Measurements from ENCODE around the gene CPM.
"Not testable (repeated sequence)": the region's sequence is repeated elsewhere in the genome, so short reads cannot be mapped to it uniquely, and the experiment has no call there.

Gene CPM

DNA sequence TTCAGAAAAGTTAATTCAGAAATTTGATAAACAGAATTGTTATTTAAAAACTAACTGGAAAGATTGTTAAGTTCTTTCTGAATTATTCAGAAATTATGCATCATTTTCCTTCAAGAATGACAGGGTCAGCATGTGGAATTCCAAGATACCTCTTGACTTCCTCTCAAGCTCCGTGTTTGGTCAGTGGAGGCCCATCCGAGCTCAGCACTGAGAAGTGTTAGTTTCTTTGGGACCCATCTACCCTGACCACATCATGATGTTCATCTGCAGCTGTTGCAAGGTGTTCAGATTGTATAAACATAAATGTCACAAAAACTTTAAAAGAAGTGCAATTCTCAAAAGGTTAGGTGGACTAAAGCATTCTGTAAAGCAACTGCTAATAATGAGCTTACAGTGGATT lies 91.3 kb downstream of the CPM start:
- no peaks in the 10 kb centered on the region for H3K79me2 ChIP-seq (ENCODE audit: insufficient read depth, low read length)
- H3K4me2 ChIP-seq (ENCODE audit: low read depth, low read length, poor library complexity, severe bottlenecking) = no peak overlapping the region
- no peak overlapping the region for H2AFZ ChIP-seq (ENCODE audit: low read length)
- H3K27me3 ChIP-seq (ENCODE audit: insufficient read depth, low read length, poor library complexity, severe bottlenecking) = no peaks in the 10 kb centered on the region
- H4K20me1 ChIP-seq (ENCODE audit: insufficient read depth, low read length, poor library complexity, severe bottlenecking) = no peaks in the 10 kb centered on the region
- no peaks in the 10 kb centered on the region; the same call in 1 of the 2 replicates for H3F3A ChIP-seq (ENCODE audit: low read depth)
- no peak overlapping the region for H3K4me3 ChIP-seq (ENCODE audit: low read length, poor library complexity, severe bottlenecking)
- H3K9ac ChIP-seq (ENCODE audit: low read depth, low read length, poor library complexity, severe bottlenecking) = no peak overlapping the region
- H3K4me1 ChIP-seq (ENCODE audit: insufficient read depth, low read length, poor library complexity, severe bottlenecking) = no peaks in the 10 kb centered on the region
- no peaks in the 10 kb centered on the region for H3K9me3 ChIP-seq (ENCODE audit: insufficient read depth, low read depth, low read length)
- TF ChIP-seq, protein P1, sequence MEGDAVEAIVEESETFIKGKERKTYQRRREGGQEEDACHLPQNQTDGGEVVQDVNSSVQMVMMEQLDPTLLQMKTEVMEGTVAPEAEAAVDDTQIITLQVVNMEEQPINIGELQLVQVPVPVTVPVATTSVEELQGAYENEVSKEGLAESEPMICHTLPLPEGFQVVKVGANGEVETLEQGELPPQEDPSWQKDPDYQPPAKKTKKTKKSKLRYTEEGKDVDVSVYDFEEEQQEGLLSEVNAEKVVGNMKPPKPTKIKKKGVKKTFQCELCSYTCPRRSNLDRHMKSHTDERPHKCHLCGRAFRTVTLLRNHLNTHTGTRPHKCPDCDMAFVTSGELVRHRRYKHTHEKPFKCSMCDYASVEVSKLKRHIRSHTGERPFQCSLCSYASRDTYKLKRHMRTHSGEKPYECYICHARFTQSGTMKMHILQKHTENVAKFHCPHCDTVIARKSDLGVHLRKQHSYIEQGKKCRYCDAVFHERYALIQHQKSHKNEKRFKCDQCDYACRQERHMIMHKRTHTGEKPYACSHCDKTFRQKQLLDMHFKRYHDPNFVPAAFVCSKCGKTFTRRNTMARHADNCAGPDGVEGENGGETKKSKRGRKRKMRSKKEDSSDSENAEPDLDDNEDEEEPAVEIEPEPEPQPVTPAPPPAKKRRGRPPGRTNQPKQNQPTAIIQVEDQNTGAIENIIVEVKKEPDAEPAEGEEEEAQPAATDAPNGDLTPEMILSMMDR (conservative IDR thresholded peaks at IDR 0.05; ENCODE audit: low read length) = no peak
- no peak for TF ChIP-seq EZH2phosphoT487 (IDR thresholded peaks at IDR 0.05; ENCODE audit: borderline replicate concordance)
- peaks cover 68% of the 10 kb centered on the region for H3K36me3 ChIP-seq (ENCODE audit: insufficient read depth, low read length)
- no peaks in the 10 kb centered on the region for H3K9me2 ChIP-seq (replicated peaks; ENCODE audit: low read depth, low read length)

DNA sequence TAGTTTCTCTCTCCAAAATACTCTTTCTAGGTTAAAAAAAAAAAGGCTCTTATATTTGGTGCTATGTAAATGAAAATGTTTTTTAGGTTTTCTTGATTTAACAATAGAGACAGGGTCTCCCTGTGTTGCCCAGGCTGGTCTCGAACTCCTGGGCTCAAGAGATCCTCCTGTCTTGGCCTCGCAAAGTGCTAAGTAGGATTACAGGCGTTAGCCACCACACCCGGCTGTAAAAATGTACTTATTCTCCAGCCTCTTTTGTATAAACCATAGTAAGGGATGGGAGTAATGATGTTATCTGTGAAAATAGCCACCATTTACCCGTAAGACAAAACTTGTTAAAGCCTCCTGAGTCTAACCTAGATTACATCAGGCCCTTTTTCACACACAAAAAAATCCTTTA lies 91.8 kb downstream of the CPM start:
- H3K9me3 ChIP-seq (ENCODE audit: insufficient read depth, low read depth, low read length); H2AFZ ChIP-seq (ENCODE audit: low read length); H3K4me1 ChIP-seq (ENCODE audit: insufficient read depth, low read length, poor library complexity, severe bottlenecking); H3F3A ChIP-seq (ENCODE audit: low read depth); H3K9ac ChIP-seq (ENCODE audit: low read depth, low read length, poor library complexity, severe bottlenecking); H3K4me2 ChIP-seq (ENCODE audit: low read depth, low read length, poor library complexity, severe bottlenecking); H3K27me3 ChIP-seq (ENCODE audit: insufficient read depth, low read length, poor library complexity, severe bottlenecking); H4K20me1 ChIP-seq (ENCODE audit: insufficient read depth, low read length, poor library complexity, severe bottlenecking); H3K9me2 ChIP-seq (replicated peaks; ENCODE audit: low read depth, low read length); H3K4me3 ChIP-seq (ENCODE audit: low read length, poor library complexity, severe bottlenecking); H3K79me2 ChIP-seq (ENCODE audit: insufficient read depth, low read length): not testable (repeated sequence)
- H3K36me3 ChIP-seq (ENCODE audit: insufficient read depth, low read length) = peaks cover 73% of the 10 kb centered on the region

DNA sequence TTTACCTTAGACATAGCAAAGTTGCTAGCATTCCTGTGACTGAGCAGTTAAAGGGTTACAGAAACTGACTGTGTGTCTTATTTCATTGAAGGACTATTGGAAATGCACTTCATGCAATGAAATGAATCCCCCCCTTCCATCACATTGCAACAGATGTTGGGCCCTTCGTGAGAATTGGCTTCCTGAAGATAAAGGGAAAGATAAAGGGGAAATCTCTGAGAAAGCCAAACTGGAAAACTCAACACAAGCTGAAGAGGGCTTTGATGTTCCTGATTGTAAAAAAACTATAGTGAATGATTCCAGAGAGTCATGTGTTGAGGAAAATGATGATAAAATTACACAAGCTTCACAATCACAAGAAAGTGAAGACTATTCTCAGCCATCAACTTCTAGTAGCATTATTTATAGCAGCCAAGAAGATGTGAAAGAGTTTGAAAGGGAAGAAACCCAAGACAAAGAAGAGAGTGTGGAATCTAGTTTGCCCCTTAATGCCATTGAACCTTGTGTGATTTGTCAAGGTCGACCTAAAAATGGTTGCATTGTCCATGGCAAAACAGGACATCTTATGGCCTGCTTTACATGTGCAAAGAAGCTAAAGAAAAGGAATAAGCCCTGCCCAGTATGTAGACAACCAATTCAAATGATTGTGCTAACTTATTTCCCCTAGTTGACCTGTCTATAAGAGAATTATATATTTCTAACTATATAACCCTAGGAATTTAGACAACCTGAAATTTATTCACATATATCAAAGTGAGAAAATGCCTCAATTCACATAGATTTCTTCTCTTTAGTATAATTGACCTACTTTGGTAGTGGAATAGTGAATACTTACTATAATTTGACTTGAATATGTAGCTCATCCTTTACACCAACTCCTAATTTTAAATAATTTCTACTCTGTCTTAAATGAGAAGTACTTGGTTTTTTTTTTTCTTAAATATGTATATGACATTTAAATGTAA lies 93.5 kb downstream of the CPM start:
- no peak overlapping the region for H3K9ac ChIP-seq (ENCODE audit: low read depth, low read length, poor library complexity, severe bottlenecking)
- H2AFZ ChIP-seq (ENCODE audit: low read length) = no peak overlapping the region
- no peaks in the 10 kb centered on the region for H3K27me3 ChIP-seq (ENCODE audit: insufficient read depth, low read length, poor library complexity, severe bottlenecking)
- H3F3A ChIP-seq (ENCODE audit: low read depth) = no peaks in the 10 kb centered on the region
- H3K9me3 ChIP-seq (ENCODE audit: insufficient read depth, low read depth, low read length) = no peaks in the 10 kb centered on the region
- H3K4me2 ChIP-seq (ENCODE audit: low read depth, low read length, poor library complexity, severe bottlenecking) = no peak overlapping the region
- no peak overlapping the region for H3K4me3 ChIP-seq (ENCODE audit: low read length, poor library complexity, severe bottlenecking)
- peaks cover 90% of the 10 kb centered on the region for H3K36me3 ChIP-seq (ENCODE audit: insufficient read depth, low read length)
- H3K79me2 ChIP-seq (ENCODE audit: insufficient read depth, low read length) = no peaks in the 10 kb centered on the region
- no peaks in the 10 kb centered on the region for H3K9me2 ChIP-seq (replicated peaks; ENCODE audit: low read depth, low read length)
- TF ChIP-seq, protein P1 (conservative IDR thresholded peaks at IDR 0.05; ENCODE audit: low read length) = no peak
- TF ChIP-seq EZH2phosphoT487 (IDR thresholded peaks at IDR 0.05; ENCODE audit: borderline replicate concordance) = no peak
- no peaks in the 10 kb centered on the region for H3K4me1 ChIP-seq (ENCODE audit: insufficient read depth, low read length, poor library complexity, severe bottlenecking)
- no peaks in the 10 kb centered on the region for H4K20me1 ChIP-seq (ENCODE audit: insufficient read depth, low read length, poor library complexity, severe bottlenecking)

Measured in Loucy (cell line).